Measurements from ENCODE around the gene STRAP.

The STRAP gene, protein sequence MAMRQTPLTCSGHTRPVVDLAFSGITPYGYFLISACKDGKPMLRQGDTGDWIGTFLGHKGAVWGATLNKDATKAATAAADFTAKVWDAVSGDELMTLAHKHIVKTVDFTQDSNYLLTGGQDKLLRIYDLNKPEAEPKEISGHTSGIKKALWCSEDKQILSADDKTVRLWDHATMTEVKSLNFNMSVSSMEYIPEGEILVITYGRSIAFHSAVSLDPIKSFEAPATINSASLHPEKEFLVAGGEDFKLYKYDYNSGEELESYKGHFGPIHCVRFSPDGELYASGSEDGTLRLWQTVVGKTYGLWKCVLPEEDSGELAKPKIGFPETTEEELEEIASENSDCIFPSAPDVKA

GRCh38 chr12:15882118-15882971 is at the start of gene STRAP:
TSS of gene STRAP (plus strand) at chr12:15882387. CDS start at chr12:15882708, 321 bp downstream.
- peak; percentile 95 for DNase-seq

DNA sequence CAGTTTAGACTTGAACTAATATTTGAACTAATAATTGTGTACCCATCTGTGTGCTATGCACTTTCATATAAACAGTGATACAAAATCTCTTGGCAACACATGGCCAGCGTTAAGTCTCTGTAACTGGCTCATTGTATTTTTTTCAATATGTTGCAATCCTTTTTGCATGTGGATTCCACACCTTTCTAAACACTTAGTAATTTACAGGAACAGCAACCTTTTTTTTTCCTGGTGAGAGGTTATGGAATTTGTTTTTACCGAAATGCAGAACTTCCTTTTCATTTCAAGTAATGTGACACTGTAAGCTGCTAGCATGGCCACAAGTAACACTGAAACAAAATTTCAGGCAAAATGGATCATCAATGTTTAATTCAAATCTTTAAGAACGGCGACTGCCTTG is 47.6 kb upstream of the STRAP start:
- no peak for DNase-seq

DNA sequence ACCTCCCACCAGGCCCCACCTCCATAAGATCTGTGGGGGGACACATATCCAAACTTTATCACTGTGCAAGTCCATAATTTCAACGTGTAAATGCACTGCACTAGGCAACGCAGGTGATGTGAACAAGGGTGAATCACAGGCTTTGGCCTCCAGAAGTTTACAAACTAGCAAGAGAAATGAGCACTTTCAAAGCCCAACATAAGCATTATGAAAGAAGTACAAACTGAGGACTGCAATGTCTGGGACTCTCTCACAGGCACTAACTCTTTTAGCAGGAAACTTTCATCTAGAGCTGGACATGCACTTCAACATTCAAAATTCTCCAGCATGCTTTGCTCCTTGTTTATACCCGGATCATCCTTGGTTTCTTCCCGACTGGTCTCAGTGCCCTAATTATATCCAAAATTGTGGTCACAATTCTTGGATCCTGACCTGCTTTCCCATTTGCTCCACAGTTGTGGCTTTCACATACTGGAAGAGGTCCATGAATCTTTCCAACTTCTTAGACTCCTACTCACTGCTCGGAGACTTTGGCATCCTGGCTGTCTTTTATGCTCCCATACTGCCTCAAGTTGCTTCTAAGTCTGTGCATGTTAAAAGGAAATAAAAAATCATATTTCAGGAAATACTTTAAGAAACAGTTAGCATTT is 44.9 kb upstream of the STRAP start:
- DNase-seq: no peak

- no peak for DNase-seq
Measured at GRCh38 chr12:15839041-15839440, 43.1 kb upstream of the STRAP start.

- no peak for DNase-seq
Measured at GRCh38 chr12:15839682-15840081, 42.5 kb upstream of the STRAP start.

GRCh38 chr12:15842108-15842507 is 40.1 kb upstream of the STRAP start:
- DNase-seq: no peak

- no peak for DNase-seq
Measured at GRCh38 chr12:15846887-15847286, 35.3 kb upstream of the STRAP start.

- DNase-seq: no peak
Measured at GRCh38 chr12:15848606-15849005, 33.6 kb upstream of the STRAP start.

- DNase-seq: no peak
Measured at GRCh38 chr12:15851045-15851620, 31.1 kb upstream of the STRAP start.

DNA sequence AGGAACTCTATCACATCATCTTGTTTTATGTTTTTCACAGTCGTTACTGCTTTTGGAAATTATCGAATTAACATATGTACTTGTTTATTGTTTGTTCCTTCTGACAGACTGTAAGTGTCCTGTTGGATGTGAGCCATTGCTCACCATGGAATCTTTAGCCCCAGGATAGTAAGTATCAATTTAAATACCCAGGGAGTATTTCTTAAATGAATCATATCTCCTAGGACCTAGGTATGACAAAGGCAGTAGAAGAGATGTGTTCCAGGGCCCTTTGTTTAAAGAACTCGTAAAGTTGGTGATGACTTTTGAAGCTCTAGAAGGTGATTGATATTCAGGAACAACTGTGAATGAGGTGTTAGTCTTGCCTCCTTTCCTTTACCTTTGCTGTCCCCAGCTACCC is 30.3 kb upstream of the STRAP start:
- no peak for DNase-seq

GRCh38 chr12:15852383-15852782 is 29.8 kb upstream of the STRAP start:
- DNase-seq: no peak

DNA sequence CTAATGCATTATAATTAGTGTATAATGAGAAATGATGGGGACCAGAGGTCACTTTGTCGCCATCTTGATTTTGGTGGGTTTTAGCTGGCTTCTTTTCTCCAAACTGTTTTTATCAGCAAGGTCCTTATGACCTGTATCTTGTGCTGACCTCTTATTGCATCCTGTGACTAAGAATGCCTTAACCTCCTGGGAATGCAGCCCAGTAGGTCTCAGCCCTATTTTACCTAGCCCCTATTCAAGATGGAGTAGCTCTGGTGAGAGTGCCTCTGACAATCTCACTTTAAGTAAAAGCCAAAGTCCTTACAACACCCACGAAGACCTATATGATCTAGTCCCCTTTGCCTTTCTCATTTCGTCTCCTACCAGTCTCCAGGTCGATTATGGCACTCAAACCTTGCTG is 28.3 kb upstream of the STRAP start:
- DNase-seq: no peak

DNA sequence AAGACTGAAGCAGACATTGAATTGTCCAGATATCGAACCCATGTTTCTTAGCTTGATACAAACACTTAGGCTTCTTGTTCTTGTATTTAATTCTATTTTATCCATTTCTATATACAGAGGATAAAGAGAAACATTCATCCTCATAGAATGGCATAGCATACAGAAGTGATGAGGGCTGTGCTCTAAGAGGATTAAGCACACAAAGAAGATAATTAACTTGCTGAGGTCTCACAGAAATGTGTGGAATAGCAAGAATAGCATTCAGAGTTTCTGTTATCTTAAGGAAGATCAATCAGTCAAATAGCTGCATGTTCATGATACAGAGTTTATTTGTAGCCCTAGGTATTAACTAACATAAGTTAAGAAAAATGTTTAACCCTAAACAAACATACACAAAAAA is 27.3 kb upstream of the STRAP start:
- no peak for DNase-seq

DNA sequence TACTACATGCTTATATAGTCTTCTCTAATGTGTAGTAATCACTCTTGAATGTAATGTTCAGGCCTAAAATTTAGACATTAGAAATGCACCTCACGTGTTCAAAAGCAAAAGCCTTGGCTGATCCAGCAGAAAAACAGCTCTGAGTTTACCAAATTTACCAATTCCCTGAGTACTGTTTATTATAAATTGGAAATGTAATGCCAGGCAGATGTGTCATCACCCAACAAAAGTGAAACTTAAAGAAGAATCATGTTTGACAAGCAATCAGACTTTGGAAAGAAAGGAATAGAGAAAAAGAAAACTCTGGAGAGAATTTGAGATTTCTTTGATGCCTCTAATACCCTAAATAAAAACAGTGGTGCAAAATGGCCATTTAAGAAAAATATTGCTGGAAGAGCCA is 26.5 kb upstream of the STRAP start:
- DNase-seq: no peak

GRCh38 chr12:15856097-15856982 is 25.8 kb upstream of the STRAP start:
- no peak for DNase-seq

DNA sequence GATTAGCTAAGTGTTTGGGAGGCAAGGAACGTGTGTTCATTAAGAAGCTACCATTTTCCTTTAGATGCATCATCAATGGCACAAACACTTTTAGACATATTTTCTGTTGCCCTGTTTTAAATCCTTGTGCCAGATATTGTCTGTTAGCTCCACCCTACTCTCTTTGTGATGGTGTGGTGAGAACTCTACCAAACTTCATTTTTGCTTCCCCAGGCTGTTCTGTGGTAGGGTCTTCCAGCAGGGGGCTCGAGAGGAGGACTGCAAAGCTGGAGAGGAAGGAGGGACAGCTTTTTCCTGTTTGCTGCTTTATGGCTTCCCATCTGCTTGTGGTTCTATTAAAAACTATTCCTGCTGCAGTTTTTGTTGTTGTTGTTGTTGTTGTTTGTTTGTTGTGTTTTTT is 23.8 kb upstream of the STRAP start:
- DNase-seq: no peak

- no peak for DNase-seq
Measured at GRCh38 chr12:15859116-15859515, 23.1 kb upstream of the STRAP start.

GRCh38 chr12:15861404-15861803 is 20.8 kb upstream of the STRAP start:
- no peak for DNase-seq

DNA sequence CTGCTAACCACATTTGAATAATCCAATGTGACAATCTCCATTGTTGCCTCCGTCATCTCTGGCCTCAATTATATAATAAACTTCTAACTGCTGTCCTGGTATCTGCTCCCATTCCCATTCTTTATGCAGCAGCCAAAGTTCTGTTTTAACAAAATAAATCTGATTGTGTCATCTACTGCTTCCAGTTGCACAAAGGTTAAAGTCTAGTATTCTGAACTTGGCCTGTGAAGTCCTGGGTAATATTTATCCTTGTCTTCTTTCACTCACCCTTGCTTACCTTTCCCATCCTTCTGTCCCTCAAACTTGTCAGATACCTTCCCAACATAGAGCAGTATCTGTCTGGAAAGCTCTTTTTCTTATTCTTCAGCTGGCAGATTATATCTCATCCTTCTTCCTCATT is 19.3 kb upstream of the STRAP start:
- DNase-seq: no peak

DNA sequence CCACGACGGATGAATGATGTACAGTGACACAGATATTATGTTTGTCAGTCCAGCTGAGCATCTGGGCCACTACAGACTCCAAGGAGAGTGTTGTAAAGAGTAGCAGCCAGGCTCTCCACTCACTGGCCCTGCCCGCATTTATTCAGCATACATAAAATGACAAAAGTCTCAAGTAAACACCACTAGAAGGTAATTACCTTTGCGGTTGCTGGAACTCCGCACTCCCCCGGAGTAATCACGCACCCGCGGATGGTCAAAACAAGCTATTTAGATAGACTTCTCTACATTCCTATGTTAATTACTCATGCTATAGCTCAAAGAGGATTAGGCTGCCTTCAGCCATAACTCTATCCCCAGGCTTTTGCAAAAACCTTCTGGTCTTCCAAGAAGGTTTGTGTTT is 18.8 kb upstream of the STRAP start:
- DNase-seq: no peak

DNA sequence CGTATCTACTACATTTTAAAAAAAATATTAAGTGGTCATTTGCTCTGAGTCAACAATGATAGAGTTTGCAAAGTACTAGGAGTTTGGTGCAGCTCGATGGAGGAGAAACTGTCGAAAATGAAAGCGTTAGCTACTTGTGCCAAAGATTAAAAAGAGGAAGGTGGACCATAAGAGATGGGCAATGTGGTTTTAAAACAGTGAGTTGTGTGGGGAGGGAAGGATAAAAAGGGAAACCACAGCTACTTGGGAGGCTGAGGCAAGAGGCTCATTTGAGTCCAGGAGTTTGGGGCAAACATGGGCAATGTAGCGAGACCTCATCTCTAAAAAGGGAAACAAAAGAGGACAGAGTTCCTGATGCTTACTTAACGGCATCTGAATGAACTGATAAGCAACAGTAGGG is 18.2 kb upstream of the STRAP start:
- DNase-seq: no peak

DNA sequence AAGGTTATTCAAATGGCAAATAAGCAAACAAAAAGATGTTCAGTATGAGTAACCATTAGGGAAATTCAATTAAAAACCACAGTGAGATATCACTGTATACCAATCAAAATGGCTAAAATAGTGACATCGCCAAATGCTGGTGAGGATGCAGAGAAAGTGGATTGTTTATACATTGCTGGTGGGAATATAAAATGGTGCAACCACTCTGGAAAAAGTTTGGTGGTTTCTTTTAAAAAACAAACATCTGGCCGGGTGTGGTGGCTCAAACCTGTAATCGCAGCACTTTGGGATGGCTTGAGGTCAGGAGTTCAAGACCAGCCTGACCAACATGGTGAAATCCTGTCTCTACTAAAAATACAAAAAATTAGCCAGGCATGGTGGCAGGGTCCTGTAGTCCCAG is 14.0 kb upstream of the STRAP start:
- no peak for DNase-seq

Measured in activated CD4-positive, alpha-beta T cell treated with anti-CD3 and anti-CD28 coated beads for 1 hour (primary cell).